Liver (tissue), 10 donors: ENCODE data around the gene ZBTB45. TPM values are rescaled to one million over a fixed set of nuclear protein-coding genes. Genes with fewer than 3 reads are reported as not detected.
A peak's percentile ranks its signal among the peaks of the same experiment; 100 is the strongest.

Experiments used
- DNase-seq: peaks from one replicate; pipeline ENCODE4 v3.0.0-alpha.2; 2017; ENCODE audit warnings: low spot score
- H3K27ac ChIP-seq, 2 donors: one replicate each; pipeline ENCODE4 v1.7.0; 2013; ENCODE audit warnings: inconsistent platforms in 2 of 2, low read length in 2 of 2, control low read depth in 1 of 2, low read depth in 1 of 2, mild to moderate bottlenecking in 1 of 2
- H3K27me3 ChIP-seq, 4 donors: one replicate each; pipeline versions ENCODE4 v1.6.1 to v1.7.0; 2013; ENCODE audit warnings: low read length in 3 of 4, inconsistent platforms in 1 of 4, mild to moderate bottlenecking in 1 of 4, moderate library complexity in 1 of 4; ENCODE audit not compliant: control insufficient read depth in 4 of 4, insufficient read depth in 4 of 4
- H3K36me3 ChIP-seq, 4 donors: one replicate each; pipeline versions ENCODE4 v1.6.1 to v1.7.0; 2013; ENCODE audit warnings: low read length in 3 of 4, mild to moderate bottlenecking in 3 of 4, low read depth in 1 of 4, moderate library complexity in 1 of 4; ENCODE audit not compliant: control insufficient read depth in 4 of 4, insufficient read depth in 3 of 4
- H3K4me1 ChIP-seq, 4 donors: one replicate each; pipeline versions ENCODE4 v1.6.1 to v1.7.0; 2013; ENCODE audit warnings: low read length in 3 of 4, mild to moderate bottlenecking in 3 of 4, moderate library complexity in 1 of 4; ENCODE audit not compliant: control insufficient read depth in 4 of 4, insufficient read depth in 4 of 4
- H3K4me3 ChIP-seq, 3 donors: one replicate each; pipeline versions ENCODE4 v1.6.1 to v1.7.0; 2013; ENCODE audit warnings: low read length in 3 of 3, control low read depth in 1 of 3, low read depth in 1 of 3, mild to moderate bottlenecking in 1 of 3
- H3K9ac ChIP-seq, 2 donors: one replicate each; pipeline ENCODE4 v1.7.0; 2013; ENCODE audit warnings: low read length in 2 of 2, mild to moderate bottlenecking in 2 of 2, moderate library complexity in 2 of 2, control low read depth in 1 of 2, low read depth in 1 of 2
- H3K9me3 ChIP-seq, 4 donors: one replicate each; pipeline versions ENCODE4 v1.6.1 to v1.7.0; 2013; ENCODE audit warnings: low read length in 3 of 4; ENCODE audit not compliant: control insufficient read depth in 4 of 4
- HNF4A ChIP-seq, 2 donors: conservative IDR thresholded peaks; 2 replicates each; pipeline ENCODE4 v1.6.1; 2016; ENCODE audit warnings: antibody characterized with exemption in 2 of 2, mild to moderate bottlenecking in 2 of 2
- WGBS: extraction: QIAGEN DNeasy Blood & Tissue Kit; methylation state at CpG from one replicate; pipeline ENCODE4 v1.1.7; 2013; 5-methylcytosine and 5-hydroxymethylcytosine counted together
- polyA plus RNA-seq, 2 donors: library from polyadenylated mRNA; stranded (reverse) in 1 of 2; unstranded in 1 of 2; fragments of 200-250 nt in 1 of 2; fragments of >200 nt in 1 of 2; fragmentation: Nextera tagmentation in 1 of 2; extraction: Ambion mirVana in 1 of 2; gene quantifications; one replicate each; pipeline versions ENCODE4 v1.2.1 to v1.2.3, GENCODE V29; 2013 to 2015
- small RNA-seq: library from RNA; depleted of rRNA; stranded (forward); fragments of <200 nt; gene quantifications from one replicate; pipeline ENCODE3, GENCODE V24; 2014
- total RNA-seq, 2 donors: library from RNA; depleted of rRNA; stranded (reverse); fragments of >200 nt; gene quantifications; one replicate each; pipeline ENCODE4 v1.2.3, GENCODE V29; 2014
- TF ChIP-seq, protein P1 (sequence below): fragments of 150-350 bp; IDR thresholded peaks from 2 replicates; pipeline ENCODE4 v1.5.1; 2017; ENCODE audit warnings: improper control_type of control experiment, low read depth, low read length; ENCODE audit not compliant: missing input control
- donor health status: healthy.
- donor health status: healthy.
- donor health status: healthy.
- donor health status: healthy.
- donor health status: healthy.

Gene ZBTB45
- total and polyA plus RNA-seq, 4 donors = 2.1 to 4.0 (median 2.7) TPM

- Histone ChIP-seq H3K27ac (no peak overlapping the region), H3K4me3 (peak overlapping the region; percentile 61 to 83 (median 71)), H3K9ac (peak overlapping the region in 1 of 2 donors; percentile 97), H3K36me3 (peaks cover 0 to 2% (median 0%) of the 10 kb centered on the region in 4 donors), H3K27me3 (no peaks in the 10 kb centered on the region), H3K9me3 (no peaks in the 10 kb centered on the region), H3K4me1 (peaks cover 7 to 23% (median 16%) of the 10 kb centered on the region in 4 donors)
- 36% methylated on average over 20 of the region's 20 CpGs for WGBS
- DNase-seq = no peak
- TF ChIP-seq, protein P1, sequence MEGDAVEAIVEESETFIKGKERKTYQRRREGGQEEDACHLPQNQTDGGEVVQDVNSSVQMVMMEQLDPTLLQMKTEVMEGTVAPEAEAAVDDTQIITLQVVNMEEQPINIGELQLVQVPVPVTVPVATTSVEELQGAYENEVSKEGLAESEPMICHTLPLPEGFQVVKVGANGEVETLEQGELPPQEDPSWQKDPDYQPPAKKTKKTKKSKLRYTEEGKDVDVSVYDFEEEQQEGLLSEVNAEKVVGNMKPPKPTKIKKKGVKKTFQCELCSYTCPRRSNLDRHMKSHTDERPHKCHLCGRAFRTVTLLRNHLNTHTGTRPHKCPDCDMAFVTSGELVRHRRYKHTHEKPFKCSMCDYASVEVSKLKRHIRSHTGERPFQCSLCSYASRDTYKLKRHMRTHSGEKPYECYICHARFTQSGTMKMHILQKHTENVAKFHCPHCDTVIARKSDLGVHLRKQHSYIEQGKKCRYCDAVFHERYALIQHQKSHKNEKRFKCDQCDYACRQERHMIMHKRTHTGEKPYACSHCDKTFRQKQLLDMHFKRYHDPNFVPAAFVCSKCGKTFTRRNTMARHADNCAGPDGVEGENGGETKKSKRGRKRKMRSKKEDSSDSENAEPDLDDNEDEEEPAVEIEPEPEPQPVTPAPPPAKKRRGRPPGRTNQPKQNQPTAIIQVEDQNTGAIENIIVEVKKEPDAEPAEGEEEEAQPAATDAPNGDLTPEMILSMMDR = no peak
- peak in 1 of 2 donors; percentile 4 for TF ChIP-seq HNF4A (conservative IDR thresholded peaks at IDR 0.05)
These were observed 53.4 kb downstream of the ZBTB45 start for GRCh38 chr19:58466089-58466759.

Small RNA genes within 50 kb of the gene (small RNA-seq; reads per million reads assigned to genes)
- 0.09 reads per million for gene MIR6807
- gene RN7SL525P = not detected
- gene RN7SL693P = not detected
- gene RNU6-1337P = not detected

Other genes with a start within 250 kb of the ZBTB45 start
- gene ZNF8, start 240.9 kb downstream of the ZBTB45 start, total RNA-seq = 1 to 10 TPM; 2.7 to 4.6 TPM
- gene ZNF8, start 240.9 kb downstream of the ZBTB45 start, polyA plus RNA-seq = under 1 TPM; 0.37 to 0.50 TPM
- 10 to 100 TPM; 21.4 to 28.0 TPM for gene ERVK3-1, start 214.4 kb downstream of the ZBTB45 start, total RNA-seq
- 10 to 100 TPM; 17.6 to 31.7 TPM for gene ERVK3-1, start 214.4 kb downstream of the ZBTB45 start, polyA plus RNA-seq
- gene ZSCAN22, start 192.8 kb downstream of the ZBTB45 start, total RNA-seq = 1 to 10 TPM; 3.1 to 3.5 TPM
- gene ZSCAN22, start 192.8 kb downstream of the ZBTB45 start, polyA plus RNA-seq = under 1 TPM; 0.88 to 0.89 TPM
- gene A1BG, start 166.3 kb downstream of the ZBTB45 start, total RNA-seq = 100 to 1,000 TPM; 521 to 838 TPM
- 1,000 to 10,000 TPM; 1,221 to 2,157 TPM for gene A1BG, start 166.3 kb downstream of the ZBTB45 start, polyA plus RNA-seq
- gene ZNF497, start 157.1 kb downstream of the ZBTB45 start, total RNA-seq = 1 to 10 TPM; 1.1 to 4.4 TPM
- 1 to 10 TPM in 1 of 2 donors, under 1 TPM in 1; 0.60 to 1.4 TPM for gene ZNF497, start 157.1 kb downstream of the ZBTB45 start, polyA plus RNA-seq
- gene ZNF837, start 138.8 kb downstream of the ZBTB45 start, total RNA-seq = 1 to 10 TPM; 2.1 to 3.6 TPM
- gene ZNF837, start 138.8 kb downstream of the ZBTB45 start, polyA plus RNA-seq = 1 to 10 TPM in 1 of 2 donors, under 1 TPM in 1; 0.54 to 2.6 TPM
- 1,000 to 10,000 TPM in 1 of 2 donors, 100 to 1,000 TPM in 1; 657 to 1,403 TPM for gene RPS5, start 132.5 kb downstream of the ZBTB45 start, total RNA-seq
- 100 to 1,000 TPM; 229 to 600 TPM for gene RPS5, start 132.5 kb downstream of the ZBTB45 start, polyA plus RNA-seq
- not detected for gene RNF225, start 124.2 kb downstream of the ZBTB45 start, total RNA-seq
- gene RNF225, start 124.2 kb downstream of the ZBTB45 start, polyA plus RNA-seq = not detected
- gene ZNF584, start 111.2 kb downstream of the ZBTB45 start, total RNA-seq = 10 to 100 TPM in 1 of 2 donors, 1 to 10 TPM in 1; 9.4 to 12.6 TPM
- gene ZNF584, start 111.2 kb downstream of the ZBTB45 start, polyA plus RNA-seq = 10 to 100 TPM in 1 of 2 donors, 1 to 10 TPM in 1; 3.6 to 10.6 TPM
- 1 to 10 TPM; 1.3 to 2.0 TPM for gene ZNF132, start 79.7 kb downstream of the ZBTB45 start, total RNA-seq
- gene ZNF132, start 79.7 kb downstream of the ZBTB45 start, polyA plus RNA-seq = under 1 TPM; 0.64 to 0.72 TPM
- 1 to 10 TPM; 3.8 to 4.9 TPM for gene ZNF324B, start 68.2 kb downstream of the ZBTB45 start, total RNA-seq
- gene ZNF324B, start 68.2 kb downstream of the ZBTB45 start, polyA plus RNA-seq = 1 to 10 TPM in 1 of 2 donors, under 1 TPM in 1; 0.53 to 1.9 TPM
- gene ZNF324, start 52.7 kb downstream of the ZBTB45 start, total RNA-seq = 1 to 10 TPM; 8.4 TPM
- gene ZNF324, start 52.7 kb downstream of the ZBTB45 start, polyA plus RNA-seq = 1 to 10 TPM; 2.3 to 2.6 TPM
- gene ZNF446, start 43.5 kb downstream of the ZBTB45 start, total RNA-seq = 1 to 10 TPM; 2.8 to 4.6 TPM
- gene ZNF446, start 43.5 kb downstream of the ZBTB45 start, polyA plus RNA-seq = 1 to 10 TPM; 3.3 to 4.8 TPM
- gene SLC27A5, start 7.8 kb downstream of the ZBTB45 start, total RNA-seq = 100 to 1,000 TPM in 1 of 2 donors, 10 to 100 TPM in 1; 31.9 to 395 TPM
- gene SLC27A5, start 7.8 kb downstream of the ZBTB45 start, polyA plus RNA-seq = 100 to 1,000 TPM; 316 to 326 TPM
- 100 to 1,000 TPM in 1 of 2 donors, 10 to 100 TPM in 1; 80.5 to 157 TPM for gene TRIM28, start 24.3 kb upstream of the ZBTB45 start, total RNA-seq
- 10 to 100 TPM; 47.1 to 88.0 TPM for gene TRIM28, start 24.3 kb upstream of the ZBTB45 start, polyA plus RNA-seq
- 10 to 100 TPM; 58.0 to 69.5 TPM for gene CHMP2A, start 35.3 kb upstream of the ZBTB45 start, total RNA-seq
- gene CHMP2A, start 35.3 kb upstream of the ZBTB45 start, polyA plus RNA-seq = 100 to 1,000 TPM in 1 of 2 donors, 10 to 100 TPM in 1; 97.1 to 107 TPM
- 10 to 100 TPM; 12.1 to 30.7 TPM for gene UBE2M, start 38.8 kb upstream of the ZBTB45 start, total RNA-seq
- 10 to 100 TPM in 1 of 2 donors, 1 to 10 TPM in 1; 7.6 to 23.4 TPM for gene UBE2M, start 38.8 kb upstream of the ZBTB45 start, polyA plus RNA-seq
- gene MZF1, start 53.5 kb upstream of the ZBTB45 start, total RNA-seq = 10 to 100 TPM in 1 of 2 donors, 1 to 10 TPM in 1; 9.3 to 21.1 TPM
- 1 to 10 TPM; 4.9 to 8.2 TPM for gene MZF1, start 53.5 kb upstream of the ZBTB45 start, polyA plus RNA-seq